ENCODE data around the gene PTPRC. TPM values are rescaled to one million over a fixed set of nuclear protein-coding genes. Genes with fewer than 3 reads are reported as not detected.

PTPRC gene
- total and polyA plus RNA-seq, 8 donors: 0.59 to 20.5 (median 2.7) TPM

DNA sequence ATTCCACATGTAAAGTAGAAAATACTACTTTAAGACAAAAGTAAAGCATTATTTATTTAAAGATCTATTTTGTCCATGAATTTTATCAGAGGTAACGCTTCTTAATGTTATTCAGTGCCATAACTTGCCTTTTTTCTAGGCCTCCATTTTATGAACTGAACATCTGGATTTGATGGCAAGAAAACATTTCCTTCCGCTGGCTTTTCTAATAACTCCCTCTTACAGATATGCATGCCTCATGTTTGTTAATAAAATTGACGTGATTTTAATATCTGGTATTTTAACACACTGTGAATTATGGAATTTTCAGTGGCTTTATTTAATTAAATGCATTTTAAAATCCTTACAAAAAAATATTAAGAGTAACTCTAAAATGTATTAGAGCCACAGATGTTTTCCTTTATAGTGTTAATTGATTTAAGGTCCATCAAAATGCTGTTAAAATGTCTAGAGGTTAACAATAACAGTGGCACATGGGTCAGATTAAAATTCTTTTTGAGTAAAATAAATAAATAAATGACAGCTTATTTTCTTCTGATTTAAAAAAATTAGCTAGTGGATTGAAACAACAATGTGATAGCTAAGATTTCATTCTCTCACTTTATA lies 15.1 kb downstream of the PTPRC start:
- WGBS, 2 donors: 64 to 92% methylated on average over 3 of the region's 3 CpGs
- no peaks in the 10 kb centered on the region for H3K4me1 ChIP-seq
- no peak overlapping the region for H3K27ac ChIP-seq
- H3K4me3 ChIP-seq: no peak overlapping the region
- DNase-seq (no peak), FAIRE-seq (no peak), ATAC-seq (no peak)
- TF ChIP-seq, protein P1, sequence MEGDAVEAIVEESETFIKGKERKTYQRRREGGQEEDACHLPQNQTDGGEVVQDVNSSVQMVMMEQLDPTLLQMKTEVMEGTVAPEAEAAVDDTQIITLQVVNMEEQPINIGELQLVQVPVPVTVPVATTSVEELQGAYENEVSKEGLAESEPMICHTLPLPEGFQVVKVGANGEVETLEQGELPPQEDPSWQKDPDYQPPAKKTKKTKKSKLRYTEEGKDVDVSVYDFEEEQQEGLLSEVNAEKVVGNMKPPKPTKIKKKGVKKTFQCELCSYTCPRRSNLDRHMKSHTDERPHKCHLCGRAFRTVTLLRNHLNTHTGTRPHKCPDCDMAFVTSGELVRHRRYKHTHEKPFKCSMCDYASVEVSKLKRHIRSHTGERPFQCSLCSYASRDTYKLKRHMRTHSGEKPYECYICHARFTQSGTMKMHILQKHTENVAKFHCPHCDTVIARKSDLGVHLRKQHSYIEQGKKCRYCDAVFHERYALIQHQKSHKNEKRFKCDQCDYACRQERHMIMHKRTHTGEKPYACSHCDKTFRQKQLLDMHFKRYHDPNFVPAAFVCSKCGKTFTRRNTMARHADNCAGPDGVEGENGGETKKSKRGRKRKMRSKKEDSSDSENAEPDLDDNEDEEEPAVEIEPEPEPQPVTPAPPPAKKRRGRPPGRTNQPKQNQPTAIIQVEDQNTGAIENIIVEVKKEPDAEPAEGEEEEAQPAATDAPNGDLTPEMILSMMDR (IDR thresholded peaks at IDR 0.05): no peak
- intact Hi-C loops (cut with DNase I): no loop called here
- no peaks in the 10 kb centered on the region for H3K36me3 ChIP-seq
- H3K9me3 ChIP-seq: no peaks in the 10 kb centered on the region
- H3K27me3 ChIP-seq: no peaks in the 10 kb centered on the region

DNA sequence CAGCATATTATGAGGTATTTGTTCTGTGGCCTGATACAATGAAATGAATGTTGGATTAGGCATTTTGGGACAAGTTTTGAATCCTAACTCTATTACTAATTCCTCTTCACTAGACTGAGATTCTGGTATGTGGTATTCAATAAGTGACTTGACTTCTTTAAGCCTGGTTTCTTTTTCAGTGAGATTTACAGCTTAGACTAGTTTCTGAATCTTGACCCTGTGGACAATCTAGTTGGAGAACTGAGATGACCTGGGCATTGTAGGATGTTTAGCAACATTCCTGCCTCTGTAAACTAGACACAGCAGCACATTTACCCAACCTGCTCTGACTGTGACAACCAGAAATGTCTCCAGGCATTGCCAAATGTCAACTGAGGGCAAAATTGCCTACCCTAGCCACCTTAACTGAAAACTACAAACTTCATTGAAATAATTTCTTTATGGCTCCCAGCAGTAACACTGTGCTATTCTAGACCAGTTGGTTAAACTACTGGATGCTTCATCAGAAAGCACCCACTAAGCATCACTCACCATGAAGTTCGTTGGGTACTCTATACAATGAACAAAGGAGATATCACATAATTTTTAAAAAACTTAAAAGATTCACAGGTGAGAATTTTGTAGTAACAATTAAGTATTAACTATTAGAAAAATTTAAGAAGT lies 16.8 kb downstream of the PTPRC start:
- H3K4me1 ChIP-seq: no peaks in the 10 kb centered on the region
- FAIRE-seq (no peak), DNase-seq (no peak), ATAC-seq (no peak)
- intact Hi-C loops (cut with DNase I): no loop called here
- H3K9me3 ChIP-seq: no peaks in the 10 kb centered on the region
- H3K27me3 ChIP-seq: no peaks in the 10 kb centered on the region
- no peak overlapping the region for H3K27ac ChIP-seq
- WGBS, 2 donors: 69 to 87% methylated on average over 1 of the region's 1 CpG
- H3K4me3 ChIP-seq: no peak overlapping the region
- TF ChIP-seq, protein P1 (IDR thresholded peaks at IDR 0.05): no peak
- H3K36me3 ChIP-seq: no peaks in the 10 kb centered on the region

DNA sequence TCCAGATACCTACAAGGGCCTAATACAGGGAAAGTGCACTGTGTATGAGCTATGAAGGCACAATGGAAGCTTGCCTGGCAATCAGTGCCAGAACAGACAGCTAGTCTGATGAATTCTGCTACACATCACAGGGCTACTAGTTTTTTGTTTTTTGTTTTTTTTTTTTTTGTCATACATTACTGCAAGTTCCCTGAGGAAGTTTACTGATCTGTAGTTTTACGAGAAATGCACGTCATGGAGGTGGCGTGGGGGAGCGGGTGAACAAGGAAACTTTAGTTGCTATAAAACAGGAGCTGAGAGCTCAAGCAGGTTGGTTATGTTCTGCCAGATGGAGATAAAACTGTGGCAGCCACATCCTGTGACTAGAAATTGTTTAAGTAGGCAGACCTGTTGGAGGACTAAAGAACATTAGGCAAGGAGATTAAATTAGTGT lies 17.7 kb downstream of the PTPRC start:
- Histone ChIP-seq H3K36me3 (no peaks in the 10 kb centered on the region), H3K4me1 (no peaks in the 10 kb centered on the region), H3K4me3 (no peak overlapping the region), H3K27ac (no peak overlapping the region), H3K27me3 (no peaks in the 10 kb centered on the region), H3K9me3 (no peaks in the 10 kb centered on the region)
- intact Hi-C loops (cut with DNase I): no loop called here
- no peak for FAIRE-seq
- no peak for DNase-seq
- ATAC-seq: peak in 2 of 4 donors; percentile 30 to 68
- TF ChIP-seq, protein P1 (IDR thresholded peaks at IDR 0.05): no peak
- WGBS, 2 donors: 87 to 93% methylated on average over 4 of the region's 4 CpGs

DNA sequence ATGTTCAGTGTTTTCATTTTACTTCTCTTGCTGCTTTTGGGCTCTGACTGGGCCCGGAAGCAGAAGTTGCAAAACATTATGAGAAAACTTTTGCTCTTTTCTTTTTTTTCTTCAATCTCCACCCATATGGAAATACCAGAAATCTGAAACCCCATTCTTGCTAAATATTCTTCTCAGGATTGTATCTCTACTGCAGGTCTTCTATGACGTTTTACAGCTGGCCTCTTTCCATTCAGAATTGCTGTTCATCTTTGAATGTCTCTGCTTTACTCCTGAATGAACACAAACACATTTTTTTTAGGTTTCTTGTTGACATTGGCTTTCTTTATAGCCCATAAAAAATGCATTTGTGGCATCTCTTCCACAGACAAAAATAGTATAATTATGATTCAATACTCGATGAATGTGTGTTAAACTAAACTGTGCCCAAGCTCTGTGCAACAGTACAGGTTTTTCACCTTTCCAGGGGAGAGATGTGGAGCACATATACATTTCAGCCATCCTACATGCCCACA lies 18.8 kb downstream of the PTPRC start:
- H3K4me1 ChIP-seq: no peaks in the 10 kb centered on the region
- H3K9me3 ChIP-seq: no peaks in the 10 kb centered on the region
- 50 to 53% methylated on average over 3 of the region's 3 CpGs for WGBS, 2 donors
- DNase-seq (no peak), FAIRE-seq (no peak), ATAC-seq (peak in 2 of 4 donors; percentile 23 to 76)
- TF ChIP-seq, protein P1 (IDR thresholded peaks at IDR 0.05): no peak
- no peaks in the 10 kb centered on the region for H3K27me3 ChIP-seq
- no peaks in the 10 kb centered on the region for H3K36me3 ChIP-seq
- no peak overlapping the region for H3K4me3 ChIP-seq
- intact Hi-C loops (cut with DNase I): no loop called here
- no peak overlapping the region for H3K27ac ChIP-seq
